ENCODE data around the gene SUCLA2.

Gene SUCLA2

GRCh38 chr13:47897411-47898050 lies 103.5 kb downstream of the SUCLA2 start:
- no peak for DNase-seq

GRCh38 chr13:47896546-47896945 lies 104.5 kb downstream of the SUCLA2 start:
- DNase-seq: no peak

DNA sequence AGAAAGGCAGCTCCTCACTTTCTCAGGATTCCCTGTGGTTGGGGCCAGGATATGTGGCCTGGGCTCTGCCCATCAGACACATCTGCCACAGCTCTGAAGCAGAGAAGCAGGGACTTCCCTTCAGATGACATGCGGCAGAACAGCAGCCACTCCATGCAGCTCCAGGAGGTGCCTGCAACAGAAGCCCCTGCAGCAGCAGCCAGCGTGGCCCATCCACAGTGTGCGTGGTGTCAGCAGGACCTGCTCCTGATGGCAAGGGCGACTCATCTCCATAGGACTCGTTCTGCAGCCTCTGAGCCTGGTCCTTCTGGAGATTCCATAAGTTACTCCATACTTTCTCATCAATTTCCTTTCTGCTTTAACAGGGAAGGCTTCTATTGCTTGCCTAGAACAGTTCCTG lies 105.0 kb downstream of the SUCLA2 start:
- no peak for DNase-seq

GRCh38 chr13:47893527-47893926 lies 107.5 kb downstream of the SUCLA2 start:
- no peak for DNase-seq

Measured in KG1 (cell line).